Fibroblast of lung (primary cell): ENCODE data around the gene PACRG. TPM values are rescaled to one million over a fixed set of nuclear protein-coding genes. Genes with fewer than 3 reads are reported as not detected.

Experiments
- DNase-seq, 2 donors: peaks; one replicate each; pipeline versions ENCODE4 v3.0.0 to v3.0.0-alpha.2; 2010; ENCODE audit warnings: low read depth in 2 of 2
- H2AFZ ChIP-seq: 2 replicates; pipeline ENCODE4 v1.5.1; 2012; ENCODE audit warnings: low read length, control low read depth, inconsistent platforms
- H3K27ac ChIP-seq: 2 replicates; pipeline ENCODE4 v1.5.1; 2011; ENCODE audit warnings: low read length, control low read depth; ENCODE audit not compliant: insufficient read depth
- H3K27me3 ChIP-seq: 2 replicates; pipeline ENCODE4 v1.5.1; 2011; ENCODE audit warnings: mild to moderate bottlenecking, low read length; ENCODE audit not compliant: control insufficient read depth, insufficient read depth
- H3K36me3 ChIP-seq: 2 replicates; pipeline ENCODE4 v1.5.1; 2011; ENCODE audit warnings: low read length; ENCODE audit not compliant: control insufficient read depth, insufficient read depth
- H3K4me1 ChIP-seq: 2 replicates; pipeline ENCODE4 v1.5.1; 2011; ENCODE audit warnings: low read length; ENCODE audit not compliant: control insufficient read depth, insufficient read depth; ENCODE audit errors: extremely low read depth
- H3K4me2 ChIP-seq: 2 replicates; pipeline ENCODE4 v1.5.1; 2011; ENCODE audit warnings: low read length, control low read depth; ENCODE audit not compliant: insufficient read depth; ENCODE audit errors: extremely low read depth
- H3K4me3 ChIP-seq, 4 experiments: fragments of 200-600 bp in 1 of 4; sonication (generic) in 1 of 4; replicated peaks in 1 of 4; 2 replicates each; pipeline ENCODE4 v1.5.1; 2011 to 2016; ENCODE audit warnings: low read length in 4 of 4, low read depth in 3 of 4, mild to moderate bottlenecking in 3 of 4, control low read depth in 2 of 4, inconsistent platforms in 1 of 4, mixed read lengths in 1 of 4; ENCODE audit not compliant: insufficient read depth in 1 of 4; ENCODE audit errors: control extremely low read depth in 1 of 4
- H3K79me2 ChIP-seq: 2 replicates; pipeline ENCODE4 v1.5.1; 2012; ENCODE audit warnings: mild to moderate bottlenecking, low read length, inconsistent platforms; ENCODE audit not compliant: control insufficient read depth, insufficient read depth
- H3K9ac ChIP-seq: 2 replicates; pipeline ENCODE4 v1.5.1; 2011; ENCODE audit warnings: mild to moderate bottlenecking, low read length, control low read depth; ENCODE audit not compliant: insufficient read depth
- H3K9me3 ChIP-seq: 2 replicates; pipeline ENCODE4 v1.5.1; 2012; ENCODE audit warnings: low read depth, low read length; ENCODE audit not compliant: control insufficient read depth, insufficient read depth
- H4K20me1 ChIP-seq: 2 replicates; pipeline ENCODE4 v1.5.1; 2011; ENCODE audit warnings: low read length; ENCODE audit not compliant: control insufficient read depth, insufficient read depth; ENCODE audit errors: extremely low read depth
- EZH2 ChIP-seq: IDR thresholded peaks from 2 replicates; pipeline ENCODE4 v1.5.1; 2012; ENCODE audit warnings: low read length, control low read depth, mild to moderate bottlenecking; ENCODE audit errors: missing control alignments
- polyA plus RNA-seq, 2 donors: library from polyadenylated mRNA; depleted of rRNA in 1 of 2; stranded (reverse) in 1 of 2; unstranded in 1 of 2; fragments of >200 nt; gene quantifications; 2 replicates each; pipeline ENCODE4 v1.2.1, GENCODE V29; 2011 to 2012; ENCODE audit warnings: missing spikeins in 1 of 2
- total RNA-seq: library from RNA; depleted of rRNA; stranded (reverse); fragments of >200 nt; gene quantifications from 2 replicates; pipeline ENCODE4 v1.2.1, GENCODE V29; 2014
- TF ChIP-seq, protein P1 (sequence below), 2 donors: IDR thresholded peaks in 1 of 2; conservative IDR thresholded peaks in 1 of 2; 1 replicate in 1 of 2; 2 replicates in 1 of 2; pipeline ENCODE4 v1.5.1; 2011 to 2012; ENCODE audit warnings: low read length in 2 of 2, control low read depth in 1 of 2, inconsistent platforms in 1 of 2, low read depth in 1 of 2, mild to moderate bottlenecking in 1 of 2

PACRG gene
- total and polyA plus RNA-seq, 2 donors (not counting 1 experiment from before 2014, with no cell fraction given), result 0.30 to 0.66 TPM

DNA sequence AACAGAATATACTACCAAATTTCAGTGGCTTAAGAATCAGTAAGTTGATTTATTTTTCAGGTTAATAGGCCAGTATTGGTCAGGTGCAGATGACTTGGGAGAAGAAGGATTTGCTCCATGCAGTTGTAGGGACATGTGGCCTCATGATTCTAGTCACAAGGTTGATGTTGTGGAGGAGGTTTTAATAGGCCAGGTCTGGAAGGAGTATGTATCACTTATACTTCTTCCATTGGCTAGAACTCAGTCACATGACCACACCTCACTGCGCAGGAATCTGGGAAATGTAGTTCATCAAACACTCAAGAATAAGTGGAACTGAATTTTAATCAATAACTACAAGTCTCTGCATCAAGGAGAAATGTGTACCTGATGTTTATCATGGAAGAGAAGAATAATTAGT is 405.2 kb downstream of the PACRG start:
- Histone ChIP-seq H3K4me1 (no peaks in the 10 kb centered on the region), H3K27ac (no peak overlapping the region), H4K20me1 (no peaks in the 10 kb centered on the region), H3K36me3 (no peaks in the 10 kb centered on the region), H3K79me2 (no peaks in the 10 kb centered on the region), H3K9me3 (no peaks in the 10 kb centered on the region), H3K4me3 (no peak overlapping the region), H3K4me2 (no peak overlapping the region), H3K27me3 (no peaks in the 10 kb centered on the region), H2AFZ (no peak overlapping the region), H3K9ac (no peak overlapping the region)
- TF ChIP-seq, protein P1, sequence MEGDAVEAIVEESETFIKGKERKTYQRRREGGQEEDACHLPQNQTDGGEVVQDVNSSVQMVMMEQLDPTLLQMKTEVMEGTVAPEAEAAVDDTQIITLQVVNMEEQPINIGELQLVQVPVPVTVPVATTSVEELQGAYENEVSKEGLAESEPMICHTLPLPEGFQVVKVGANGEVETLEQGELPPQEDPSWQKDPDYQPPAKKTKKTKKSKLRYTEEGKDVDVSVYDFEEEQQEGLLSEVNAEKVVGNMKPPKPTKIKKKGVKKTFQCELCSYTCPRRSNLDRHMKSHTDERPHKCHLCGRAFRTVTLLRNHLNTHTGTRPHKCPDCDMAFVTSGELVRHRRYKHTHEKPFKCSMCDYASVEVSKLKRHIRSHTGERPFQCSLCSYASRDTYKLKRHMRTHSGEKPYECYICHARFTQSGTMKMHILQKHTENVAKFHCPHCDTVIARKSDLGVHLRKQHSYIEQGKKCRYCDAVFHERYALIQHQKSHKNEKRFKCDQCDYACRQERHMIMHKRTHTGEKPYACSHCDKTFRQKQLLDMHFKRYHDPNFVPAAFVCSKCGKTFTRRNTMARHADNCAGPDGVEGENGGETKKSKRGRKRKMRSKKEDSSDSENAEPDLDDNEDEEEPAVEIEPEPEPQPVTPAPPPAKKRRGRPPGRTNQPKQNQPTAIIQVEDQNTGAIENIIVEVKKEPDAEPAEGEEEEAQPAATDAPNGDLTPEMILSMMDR (conservative IDR thresholded peaks at IDR 0.05 in 1 of 2, IDR thresholded peaks at IDR 0.05 in 1 of 2; ENCODE audit: low read depth in 1 of 2, low read length in 2 of 2), result no peak
- TF ChIP-seq EZH2, result no peak
- peak in 1 of 2 donors; percentile 2 for DNase-seq

DNA sequence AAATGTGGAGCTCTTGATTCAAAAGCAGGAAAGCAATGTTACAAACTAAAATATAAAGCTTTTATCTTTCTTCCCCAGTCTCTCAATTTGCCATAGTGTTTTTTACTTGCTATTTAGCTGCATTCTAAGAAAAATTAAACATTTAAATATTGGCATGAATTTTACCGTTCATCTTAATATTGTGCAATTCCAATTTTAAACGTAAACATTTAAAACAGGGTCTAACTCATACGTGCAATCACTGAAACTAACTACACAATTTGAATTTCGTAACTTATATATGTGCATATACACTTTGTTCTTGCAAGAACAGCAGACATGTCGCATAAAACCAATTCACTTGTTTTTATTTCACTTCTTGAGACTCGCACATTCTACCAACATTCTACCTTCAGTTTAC is 405.9 kb downstream of the PACRG start:
- Histone ChIP-seq H3K4me2 (no peak overlapping the region), H3K9me3 (no peaks in the 10 kb centered on the region), H3K79me2 (no peaks in the 10 kb centered on the region), H3K36me3 (no peaks in the 10 kb centered on the region), H3K27ac (no peak overlapping the region), H2AFZ (no peak overlapping the region), H3K27me3 (no peaks in the 10 kb centered on the region), H3K4me1 (no peaks in the 10 kb centered on the region), H3K4me3 (no peak overlapping the region), H3K9ac (no peak overlapping the region), H4K20me1 (no peaks in the 10 kb centered on the region)
- no peak for TF ChIP-seq EZH2
- TF ChIP-seq, protein P1 (conservative IDR thresholded peaks at IDR 0.05 in 1 of 2, IDR thresholded peaks at IDR 0.05 in 1 of 2; ENCODE audit: low read depth in 1 of 2, low read length in 2 of 2), result no peak
- DNase-seq, result peak in 1 of 2 donors; percentile 11

DNA sequence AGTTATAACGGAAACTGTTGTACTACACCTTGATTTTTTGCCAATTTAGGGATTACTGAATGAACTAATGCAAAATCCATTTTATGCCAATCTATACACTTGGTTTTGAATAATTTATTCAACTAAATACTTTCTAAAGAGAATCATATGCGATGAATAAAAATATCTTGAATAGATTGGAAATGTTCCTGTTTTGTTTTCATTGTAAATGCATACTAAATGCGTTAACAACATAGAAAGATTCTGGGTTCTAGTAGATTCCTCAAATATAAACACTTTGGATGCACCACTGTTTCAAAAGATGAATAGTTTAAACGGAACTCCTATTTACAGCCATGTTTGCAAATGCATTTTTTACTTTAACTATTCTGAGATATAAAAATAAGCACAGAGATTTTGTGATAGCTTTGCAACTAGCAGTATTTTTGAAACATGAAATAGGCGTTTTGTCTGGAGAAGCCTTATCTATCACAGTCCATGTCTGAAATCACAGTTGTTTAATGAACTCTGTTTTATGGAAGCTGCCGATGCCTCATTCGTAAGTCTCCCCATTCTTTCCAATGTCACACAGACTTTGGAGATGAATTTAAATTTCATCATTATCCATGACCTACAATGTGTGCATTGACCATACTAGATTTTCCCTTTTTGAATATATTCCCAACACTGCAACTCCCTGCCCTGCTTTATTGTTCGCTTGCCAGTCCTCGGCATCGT is 409.1 kb downstream of the PACRG start:
- H3K4me3 ChIP-seq, result no peak overlapping the region
- no peak overlapping the region for H3K9ac ChIP-seq
- H3K9me3 ChIP-seq, result no peaks in the 10 kb centered on the region
- no peaks in the 10 kb centered on the region for H3K79me2 ChIP-seq
- no peak overlapping the region for H3K4me2 ChIP-seq
- H4K20me1 ChIP-seq, result no peaks in the 10 kb centered on the region
- H2AFZ ChIP-seq, result no peak overlapping the region
- H3K4me1 ChIP-seq, result no peaks in the 10 kb centered on the region
- no peak for DNase-seq
- H3K27me3 ChIP-seq, result no peaks in the 10 kb centered on the region
- H3K27ac ChIP-seq, result no peak overlapping the region
- no peaks in the 10 kb centered on the region for H3K36me3 ChIP-seq
- TF ChIP-seq EZH2, result no peak
- TF ChIP-seq, protein P1 (conservative IDR thresholded peaks at IDR 0.05 in 1 of 2, IDR thresholded peaks at IDR 0.05 in 1 of 2; ENCODE audit: low read depth in 1 of 2, low read length in 2 of 2), result no peak
